ENCODE data around the gene CLTRN.

DNA sequence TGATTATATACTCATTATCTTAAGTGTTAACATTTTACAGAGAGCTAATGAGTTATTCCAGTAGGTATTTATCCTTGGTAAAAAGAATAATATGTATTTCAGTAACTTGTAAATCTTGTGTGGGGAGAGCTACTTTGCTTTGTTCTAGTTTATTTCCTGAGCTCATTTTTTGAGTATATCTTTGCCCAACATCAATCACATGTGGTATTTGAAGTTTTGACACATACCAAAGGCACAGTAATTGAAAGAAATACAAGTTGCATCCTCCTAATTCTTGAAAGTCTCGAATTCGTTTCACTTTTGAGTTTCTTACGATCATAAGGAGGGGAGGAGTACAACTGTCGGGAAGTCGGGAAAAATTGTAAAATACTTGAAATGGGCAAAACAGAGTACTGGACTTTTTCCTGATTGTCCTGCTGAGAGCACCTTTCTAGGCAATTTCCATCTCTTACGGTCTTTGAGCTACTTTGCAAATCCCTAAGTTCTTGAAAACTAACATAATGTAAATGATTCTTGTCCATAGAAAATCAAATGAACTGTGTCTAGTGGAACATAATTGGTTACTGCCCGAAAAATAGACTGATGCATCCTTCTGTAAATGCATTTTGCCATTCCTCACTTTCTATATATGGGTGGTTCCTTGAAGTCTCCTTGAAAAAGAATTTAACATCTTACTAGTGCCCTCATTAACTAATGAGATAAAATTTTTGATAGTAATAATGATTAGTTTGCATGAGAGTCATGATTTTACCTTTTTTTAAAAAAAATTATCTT is 20.6 kb downstream of the CLTRN start:
- TF ChIP-seq, protein P1, sequence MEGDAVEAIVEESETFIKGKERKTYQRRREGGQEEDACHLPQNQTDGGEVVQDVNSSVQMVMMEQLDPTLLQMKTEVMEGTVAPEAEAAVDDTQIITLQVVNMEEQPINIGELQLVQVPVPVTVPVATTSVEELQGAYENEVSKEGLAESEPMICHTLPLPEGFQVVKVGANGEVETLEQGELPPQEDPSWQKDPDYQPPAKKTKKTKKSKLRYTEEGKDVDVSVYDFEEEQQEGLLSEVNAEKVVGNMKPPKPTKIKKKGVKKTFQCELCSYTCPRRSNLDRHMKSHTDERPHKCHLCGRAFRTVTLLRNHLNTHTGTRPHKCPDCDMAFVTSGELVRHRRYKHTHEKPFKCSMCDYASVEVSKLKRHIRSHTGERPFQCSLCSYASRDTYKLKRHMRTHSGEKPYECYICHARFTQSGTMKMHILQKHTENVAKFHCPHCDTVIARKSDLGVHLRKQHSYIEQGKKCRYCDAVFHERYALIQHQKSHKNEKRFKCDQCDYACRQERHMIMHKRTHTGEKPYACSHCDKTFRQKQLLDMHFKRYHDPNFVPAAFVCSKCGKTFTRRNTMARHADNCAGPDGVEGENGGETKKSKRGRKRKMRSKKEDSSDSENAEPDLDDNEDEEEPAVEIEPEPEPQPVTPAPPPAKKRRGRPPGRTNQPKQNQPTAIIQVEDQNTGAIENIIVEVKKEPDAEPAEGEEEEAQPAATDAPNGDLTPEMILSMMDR (IDR thresholded peaks at IDR 0.05) = no peak
- no peak for TF ChIP-seq EP300 (IDR thresholded peaks at IDR 0.05; ENCODE audit: borderline replicate concordance in 1 of 2, low read depth in 1 of 2, low read length in 1 of 2)
- TF ChIP-seq, protein P2, sequence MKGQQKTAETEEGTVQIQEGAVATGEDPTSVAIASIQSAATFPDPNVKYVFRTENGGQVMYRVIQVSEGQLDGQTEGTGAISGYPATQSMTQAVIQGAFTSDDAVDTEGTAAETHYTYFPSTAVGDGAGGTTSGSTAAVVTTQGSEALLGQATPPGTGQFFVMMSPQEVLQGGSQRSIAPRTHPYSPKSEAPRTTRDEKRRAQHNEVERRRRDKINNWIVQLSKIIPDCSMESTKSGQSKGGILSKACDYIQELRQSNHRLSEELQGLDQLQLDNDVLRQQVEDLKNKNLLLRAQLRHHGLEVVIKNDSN (IDR thresholded peaks at IDR 0.05; ENCODE audit: borderline replicate concordance, low read depth) = no peak
- TF ChIP-seq RAD21 (IDR thresholded peaks at IDR 0.05; ENCODE audit: low read length) = no peak
- no peak for TF ChIP-seq RCOR1 (IDR thresholded peaks at IDR 0.05; ENCODE audit: low read length)
